LNCaP clone FGC (cell line): Measurements from ENCODE around the gene EXOSC2.

Source experiments
- DNase-seq: peaks from one replicate; pipeline ENCODE4 v3.0.0-alpha.2; 2011; ENCODE audit warnings: low read depth
- H3K4me3 ChIP-seq: 2 replicates; pipeline ENCODE4 v1.5.1; 2011; ENCODE audit warnings: mild to moderate bottlenecking, low read depth, low read length, control low read depth
- CTCF ChIP-seq: IDR thresholded peaks from 2 replicates; pipeline ENCODE4 v1.5.1; 2012; ENCODE audit warnings: mild to moderate bottlenecking; ENCODE audit not compliant: control insufficient read depth, insufficient read depth; ENCODE audit errors: extremely low read depth

The EXOSC2 gene

GRCh38 chr9:130693426-130694191, at the start of gene EXOSC2:
EXOSC2 (plus strand) TSS chr9:130693780; CDS start chr9:130693792, 12 bp downstream.
- no peak for TF ChIP-seq CTCF
- DNase-seq = peak; percentile 97
- peak within 1 kb of the TSS; percentile 99 for H3K4me3 ChIP-seq

- no peak for TF ChIP-seq CTCF
Measured at GRCh38 chr9:130651221-130651620, 42.4 kb upstream of the EXOSC2 start.

GRCh38 chr9:130651752-130652151, 41.8 kb upstream of the EXOSC2 start:
- TF ChIP-seq CTCF = no peak
- DNase-seq = no peak
- H3K4me3 ChIP-seq = no peak overlapping the region

More at GRCh38 chr9:130651221-130651620, 42.4 kb upstream of the EXOSC2 start:
- no peak overlapping the region for H3K4me3 ChIP-seq
- no peak for DNase-seq

GRCh38 chr9:130654879-130655278, 38.7 kb upstream of the EXOSC2 start:
- H3K4me3 ChIP-seq = no peak overlapping the region
- no peak for DNase-seq
- TF ChIP-seq CTCF = no peak

GRCh38 chr9:130658893-130659698, 34.5 kb upstream of the EXOSC2 start:
- H3K4me3 ChIP-seq = no peak overlapping the region
- TF ChIP-seq CTCF = no peak
- no peak for DNase-seq

GRCh38 chr9:130659699-130660248, 33.8 kb upstream of the EXOSC2 start:
- DNase-seq = no peak
- TF ChIP-seq CTCF = no peak
- no peak overlapping the region for H3K4me3 ChIP-seq
